H1 (cell line): ENCODE data around the gene TLL1. TPM values are rescaled to one million over a fixed set of nuclear protein-coding genes. Genes with fewer than 3 reads are reported as not detected.

Source experiments
- CTCF ChIA-PET: fragments of 300-600 bp; sonication (Branson Sonifier 250); formaldehyde crosslinking; loops from one replicate; lab custom pipeline; 2021; ENCODE audit not compliant: partially characterized antibody; lab: Charles Lee
- POLR2A ChIA-PET: fragments of 300-600 bp; sonication (Branson Sonifier 250); formaldehyde crosslinking; loops from one replicate; lab custom pipeline; 2021; ENCODE audit warnings: inconsistent platforms; ENCODE audit not compliant: partially characterized antibody; lab: Charles Lee
- DNase-seq, 2 experiments: peaks; one replicate each; pipeline versions ENCODE4 v3.0.0 to v3.0.0-alpha.2; 2010 to 2022; ENCODE audit warnings: low spot score in 2 of 2, low read depth in 1 of 2, mixed read lengths in 1 of 2
- FAIRE-seq: peaks from 2 replicates; lab custom pipeline; 2011; peaks lifted over from hg19 to GRCh38; lab: Jason Lieb, UNC
- H2AFZ ChIP-seq: 2 replicates; pipeline ENCODE4 v1.8.1; 2012; ENCODE audit warnings: low read length, inconsistent platforms
- H2AK5ac ChIP-seq: 2 replicates; pipeline ENCODE4 v1.6.1; 2013; ENCODE audit warnings: low read depth, low read length
- H2BK120ac ChIP-seq: replicated peaks from 2 replicates; pipeline ENCODE3; 2013; ENCODE audit warnings: low read depth, low read length, inconsistent platforms
- H2BK12ac ChIP-seq: 2 replicates; pipeline ENCODE4 v1.6.1; 2013; ENCODE audit warnings: low read depth, low read length
- H2BK15ac ChIP-seq: 2 replicates; pipeline ENCODE4 v1.6.1; 2013; ENCODE audit warnings: low read length
- H2BK20ac ChIP-seq: 2 replicates; pipeline ENCODE4 v1.6.1; 2013; ENCODE audit warnings: low read length
- H2BK5ac ChIP-seq: 2 replicates; pipeline ENCODE4 v1.6.1; 2013; ENCODE audit warnings: low read depth, low read length
- H3K14ac ChIP-seq: 2 replicates; pipeline ENCODE4 v1.6.1; 2013; ENCODE audit warnings: inconsistent platforms; ENCODE audit not compliant: insufficient read length
- H3K18ac ChIP-seq: 2 replicates; pipeline ENCODE4 v1.6.1; 2013; ENCODE audit warnings: low read length; ENCODE audit errors: extremely low read depth
- H3K23ac ChIP-seq: 2 replicates; pipeline ENCODE4 v1.6.1; 2013; ENCODE audit warnings: inconsistent platforms; ENCODE audit not compliant: insufficient read length
- H3K23me2 ChIP-seq: 2 replicates; pipeline ENCODE4 v1.6.1; 2013; ENCODE audit warnings: low read depth, low read length
- H3K27ac ChIP-seq: 2 replicates; pipeline ENCODE4 v1.6.1; 2011; ENCODE audit warnings: low read depth, low read length, inconsistent platforms
- H3K27me3 ChIP-seq, 4 experiments: replicated peaks in 1 of 4; 1 replicate in 1 of 4; 2 replicates in 3 of 4; pipeline versions ENCODE4 v1.6.1 to v1.8.1; 2011 to 2013; ENCODE audit warnings: low read length in 3 of 4, mild to moderate bottlenecking in 3 of 4, inconsistent platforms in 2 of 4, mixed read lengths in 2 of 4, moderate library complexity in 1 of 4; ENCODE audit not compliant: control insufficient read depth in 3 of 4, insufficient read depth in 3 of 4; ENCODE audit errors: extremely low read depth in 1 of 4
- H3K36me3 ChIP-seq, 4 experiments: 2 replicates each; pipeline versions ENCODE4 v1.6.1 to v1.8.1; 2011 to 2013; ENCODE audit warnings: mild to moderate bottlenecking in 4 of 4, low read length in 3 of 4, moderate library complexity in 2 of 4, control low read depth in 1 of 4, inconsistent platforms in 1 of 4; ENCODE audit not compliant: insufficient read depth in 4 of 4, control insufficient read depth in 2 of 4
- H3K4ac ChIP-seq: replicated peaks from 2 replicates; pipeline ENCODE3; 2013; ENCODE audit warnings: low read length, low read depth, mixed read lengths, inconsistent platforms; ENCODE audit not compliant: insufficient read length
- H3K4me1 ChIP-seq, 4 experiments: replicated peaks in 1 of 4; 1 replicate in 1 of 4; 2 replicates in 3 of 4; pipeline versions ENCODE4 v1.6.1 to v1.8.1; 2011 to 2013; ENCODE audit warnings: low read length in 3 of 4, inconsistent platforms in 2 of 4, mixed read lengths in 1 of 4; ENCODE audit not compliant: insufficient read depth in 4 of 4, control insufficient read depth in 3 of 4
- H3K4me2 ChIP-seq, 2 experiments: 2 replicates each; pipeline versions ENCODE4 v1.6.1 to v1.8.1; 2011 to 2013; ENCODE audit warnings: low read depth in 2 of 2, low read length in 2 of 2, control low read depth in 1 of 2, inconsistent platforms in 1 of 2, mild to moderate bottlenecking in 1 of 2; ENCODE audit not compliant: insufficient read depth in 1 of 2
- H3K4me3 ChIP-seq, 4 experiments: fragments of 200-600, 300-600 bp in 1 of 4; sonication (generic), shearing (Covaris generic), sonication (Bioruptor Twin) in 1 of 4; 2 replicates each; pipeline versions ENCODE4 v1.5.1 to v1.8.1; 2011 to 2016; ENCODE audit warnings: low read length in 4 of 4, low read depth in 3 of 4, control low read depth in 2 of 4, inconsistent platforms in 2 of 4, mild to moderate bottlenecking in 2 of 4, mixed read lengths in 1 of 4, moderate library complexity in 1 of 4; ENCODE audit not compliant: insufficient read depth in 2 of 4; ENCODE audit errors: extremely low read depth in 1 of 4
- H3K56ac ChIP-seq: replicated peaks from 2 replicates; pipeline ENCODE3; 2013; ENCODE audit warnings: low read depth, mild to moderate bottlenecking, mixed read lengths, low read length, inconsistent platforms; ENCODE audit not compliant: insufficient read length
- H3K79me1 ChIP-seq: 2 replicates; pipeline ENCODE4 v1.6.1; 2013; ENCODE audit warnings: low read depth, low read length, control low read depth
- H3K79me2 ChIP-seq, 2 experiments: 2 replicates each; pipeline versions ENCODE4 v1.6.1 to v1.8.1; 2012 to 2013; ENCODE audit warnings: low read length in 2 of 2, mild to moderate bottlenecking in 2 of 2, inconsistent platforms in 1 of 2; ENCODE audit not compliant: insufficient read depth in 2 of 2, control insufficient read depth in 1 of 2
- H3K9ac ChIP-seq, 4 experiments: replicated peaks in 1 of 4; 1 replicate in 1 of 4; 2 replicates in 3 of 4; pipeline versions ENCODE4 v1.6.1 to v1.8.1; 2011 to 2013; ENCODE audit warnings: low read depth in 3 of 4, low read length in 3 of 4, control low read depth in 2 of 4, mild to moderate bottlenecking in 2 of 4, moderate library complexity in 2 of 4, inconsistent platforms in 1 of 4; ENCODE audit errors: extremely low read depth in 1 of 4
- H3K9me3 ChIP-seq, 2 experiments: 2 replicates each; pipeline versions ENCODE4 v1.6.1 to v1.8.1; 2012 to 2013; ENCODE audit warnings: mild to moderate bottlenecking in 2 of 2, moderate library complexity in 2 of 2, control low read depth in 1 of 2, inconsistent platforms in 1 of 2, low read depth in 1 of 2, low read length in 1 of 2, mixed read lengths in 1 of 2; ENCODE audit not compliant: insufficient read depth in 2 of 2
- H4K20me1 ChIP-seq, 2 experiments: replicated peaks in 1 of 2; 2 replicates each; pipeline versions ENCODE3 to v1.8.1; 2011 to 2013; ENCODE audit warnings: inconsistent platforms in 2 of 2, low read length in 2 of 2, mild to moderate bottlenecking in 1 of 2; ENCODE audit not compliant: insufficient read depth in 2 of 2, control insufficient read depth in 1 of 2
- H4K5ac ChIP-seq: 2 replicates; pipeline ENCODE4 v1.6.1; 2013; ENCODE audit warnings: low read length, low read depth, mixed read lengths, inconsistent platforms; ENCODE audit not compliant: insufficient read length
- H4K8ac ChIP-seq: 2 replicates; pipeline ENCODE4 v1.8.0; 2013; ENCODE audit warnings: mild to moderate bottlenecking, moderate library complexity, low read length, inconsistent platforms; ENCODE audit not compliant: insufficient read depth; ENCODE audit errors: extremely low read depth
- H4K91ac ChIP-seq: replicated peaks from 2 replicates; pipeline ENCODE3; 2013; ENCODE audit warnings: low read length, mixed read lengths, inconsistent platforms; ENCODE audit not compliant: insufficient read length
- CBX5 ChIP-seq: fragments of 300-800, 300-1000 bp; sonication (generic); IDR thresholded peaks from 2 replicates; pipeline ENCODE4 v1.7.1; 2016; ENCODE audit warnings: antibody characterized with exemption, low read length, low read depth
- CHD1 ChIP-seq: IDR thresholded peaks from 2 replicates; pipeline ENCODE4 v1.6.1; 2012; ENCODE audit warnings: low read depth, low read length, improper control_type of control experiment
- WGBS, 2 experiments: shearing (Covaris generic) in 1 of 2; methylation state at CpG; one replicate each; pipeline versions ENCODE4 v1.1.6 to v1.1.7; 2013 to 2015; ENCODE audit warnings: low lambda C conversion rate in 2 of 2, mixed read lengths in 2 of 2, inconsistent platforms in 1 of 2, low coverage in 1 of 2, missing lambda C conversion rate in 1 of 2; ENCODE audit not compliant: insufficient replicate concordance in 2 of 2, insufficient coverage in 1 of 2, insufficient read length in 1 of 2; ENCODE audit errors: extremely low coverage in 1 of 2, missing lambda C conversion rate in 1 of 2; 5-methylcytosine and 5-hydroxymethylcytosine counted together
- polyA plus RNA-seq, 7 experiments: library from polyadenylated mRNA; depleted of rRNA in 3 of 7; stranded (reverse) in 5 of 7; unstranded in 2 of 7; fragments of >200 nt in 5 of 7; fragments of 200-250 nt in 2 of 7; gene quantifications; 1 replicate in 5 of 7; 2 replicates in 1 of 7; 4 replicates in 1 of 7; pipeline versions ENCODE4 v1.2.1 to v1.2.3, GENCODE V29; 2011 to 2013; ENCODE audit warnings: missing spikeins in 2 of 7, mixed read lengths in 2 of 7
- total RNA-seq: library from RNA; stranded (reverse); fragmentation: NEBNext Ultra II Directional; extraction: Animal tissue kit (Norgen Biotek cat#: 25700); gene quantifications from 2 replicates; pipeline ENCODE4 v1.2.1, GENCODE V29; 2021

TLL1 gene
- total and polyA plus RNA-seq, 2 of the 8 experiments (the other 6 are each of a cell fraction or from before 2014, with no cell fraction given) = 0.18 to 1.1 TPM

- FAIRE-seq = no peak
- H3K9me3 ChIP-seq = no peaks in the 10 kb centered on the region
- 74% methylated on average over 3 of the region's 3 CpGs; no CpG with 5 or more reads in 1 of the 2 experiments for WGBS, 2 experiments
- no peaks in the 10 kb centered on the region for H4K20me1 ChIP-seq
- H3K79me1 ChIP-seq = no peaks in the 10 kb centered on the region
- H2AK5ac ChIP-seq = no peak overlapping the region
- H2BK12ac ChIP-seq = no peak overlapping the region
- no peak overlapping the region for H3K4me3 ChIP-seq
- no peak overlapping the region for H2BK120ac ChIP-seq
- H3K4me1 ChIP-seq = peaks cover 0 to 3% (median under 1%) of the 10 kb centered on the region in 4 experiments; a peak in 2 of 7 replicates
- peaks cover 8 to 15% (median 12%) of the 10 kb centered on the region in 4 experiments for H3K27me3 ChIP-seq
- no peak overlapping the region for H4K5ac ChIP-seq
- no peak for DNase-seq
- no peak overlapping the region for H2BK20ac ChIP-seq
- H3K79me2 ChIP-seq = no peaks in the 10 kb centered on the region
- H3K14ac ChIP-seq = no peak overlapping the region
- no peak overlapping the region for H2AFZ ChIP-seq
- CTCF ChIA-PET = interaction anchor here (1.3 kb wide), 1 partner anchor 9 kb away, joined by 3 read pairs; no protein-coding TSS in a partner anchor
- H3K18ac ChIP-seq = no peak overlapping the region
- no peak overlapping the region for H3K23ac ChIP-seq
- no peak overlapping the region for H4K91ac ChIP-seq
- no peak overlapping the region for H3K4ac ChIP-seq
- no peak overlapping the region for H2BK5ac ChIP-seq
- no peaks in the 10 kb centered on the region for H3K36me3 ChIP-seq
- no peaks in the 10 kb centered on the region; the same call in 1 of the 2 replicates for H3K23me2 ChIP-seq
- no peak overlapping the region for H3K56ac ChIP-seq
- H3K27ac ChIP-seq = no peak overlapping the region
- no peak overlapping the region for H3K9ac ChIP-seq
- no peak overlapping the region for H2BK15ac ChIP-seq
- H3K4me2 ChIP-seq = no peak overlapping the region
- POLR2A ChIA-PET = no interaction called here
- H4K8ac ChIP-seq = no peak overlapping the region; the same call in 1 of the 2 replicates
- TF ChIP-seq CBX5 (no peak), CHD1 (no peak)
Observed at GRCh38 chr4:165879641-165880040, 6.6 kb downstream of the TLL1 start.
